Activated CD4-positive, CD25-positive, alpha-beta regulatory T cell treated with anti-CD3 and anti-CD28 coated beads, Interleukin-2, amount 50 U/mL, for 24 hours (primary cell): Measurements from ENCODE around the gene AGBL4.
"Not testable (repeated sequence)": the region's sequence is repeated elsewhere in the genome, so short reads cannot be mapped to it uniquely, and the experiment has no call there.

ENCODE experiments used
- ATAC-seq, 2 donors: fragments of 150-1000 bp; cut with Tn5 transposase; one replicate each; pipeline ENCODE4 v1.10.0; 2021; ENCODE audit warnings: mild to moderate bottlenecking in 1 of 2, moderate library complexity in 1 of 2

Gene AGBL4

GRCh38 chr1:49016030-49016977, 1007.5 kb downstream of the AGBL4 start:
- no peak for ATAC-seq

GRCh38 chr1:49013079-49013478, 1010.7 kb downstream of the AGBL4 start:
- ATAC-seq = no peak

- not testable (repeated sequence) for ATAC-seq
Measured at GRCh38 chr1:49002981-49003380, 1020.8 kb downstream of the AGBL4 start.

GRCh38 chr1:48999321-48999720, 1024.4 kb downstream of the AGBL4 start:
- ATAC-seq = no peak

- no peak for ATAC-seq
Measured at GRCh38 chr1:48996311-48996710, 1027.4 kb downstream of the AGBL4 start.

- no peak for ATAC-seq
Measured at GRCh38 chr1:48988633-48989197, 1035.0 kb downstream of the AGBL4 start.

GRCh38 chr1:48979940-48980339, 1043.8 kb downstream of the AGBL4 start:
- no peak for ATAC-seq

GRCh38 chr1:48978413-48978812, 1045.3 kb downstream of the AGBL4 start:
- ATAC-seq = no peak

GRCh38 chr1:48977273-48977672, 1046.5 kb downstream of the AGBL4 start:
- no peak for ATAC-seq

- ATAC-seq = no peak
Measured at GRCh38 chr1:48969971-48970370, 1053.8 kb downstream of the AGBL4 start.

GRCh38 chr1:48967318-48967717, 1056.4 kb downstream of the AGBL4 start:
- no peak for ATAC-seq

- ATAC-seq = no peak
Measured at GRCh38 chr1:48966583-48966982, 1057.2 kb downstream of the AGBL4 start.

GRCh38 chr1:48960320-48960719, 1063.4 kb downstream of the AGBL4 start:
- ATAC-seq = no peak

GRCh38 chr1:48955774-48956173, 1068.0 kb downstream of the AGBL4 start:
- ATAC-seq = no peak

GRCh38 chr1:48953617-48954016, 1070.1 kb downstream of the AGBL4 start:
- no peak for ATAC-seq

- no peak for ATAC-seq
Measured at GRCh38 chr1:48948562-48948961, 1075.2 kb downstream of the AGBL4 start.

- ATAC-seq = no peak
Measured at GRCh38 chr1:48947761-48948537, 1075.8 kb downstream of the AGBL4 start.

GRCh38 chr1:48946070-48946469, 1077.7 kb downstream of the AGBL4 start:
- ATAC-seq = no peak

- no peak for ATAC-seq
Measured at GRCh38 chr1:48944811-48945210, 1078.9 kb downstream of the AGBL4 start.

- ATAC-seq = no peak
Measured at GRCh38 chr1:48943826-48944225, 1079.9 kb downstream of the AGBL4 start.

GRCh38 chr1:48943393-48943792, 1080.4 kb downstream of the AGBL4 start:
- ATAC-seq = no peak

GRCh38 chr1:48940962-48941732, 1082.6 kb downstream of the AGBL4 start:
- no peak for ATAC-seq

- ATAC-seq = no peak
Measured at GRCh38 chr1:48940354-48940753, 1083.4 kb downstream of the AGBL4 start.
